ENCODE measurements around the gene ATXN2. TPM values are rescaled to one million over a fixed set of nuclear protein-coding genes. Genes with fewer than 3 reads are reported as not detected.
"Not testable (repeated sequence)": the region's sequence is repeated elsewhere in the genome, so short reads cannot be mapped to it uniquely, and the experiment has no call there.

Gene ATXN2, protein sequence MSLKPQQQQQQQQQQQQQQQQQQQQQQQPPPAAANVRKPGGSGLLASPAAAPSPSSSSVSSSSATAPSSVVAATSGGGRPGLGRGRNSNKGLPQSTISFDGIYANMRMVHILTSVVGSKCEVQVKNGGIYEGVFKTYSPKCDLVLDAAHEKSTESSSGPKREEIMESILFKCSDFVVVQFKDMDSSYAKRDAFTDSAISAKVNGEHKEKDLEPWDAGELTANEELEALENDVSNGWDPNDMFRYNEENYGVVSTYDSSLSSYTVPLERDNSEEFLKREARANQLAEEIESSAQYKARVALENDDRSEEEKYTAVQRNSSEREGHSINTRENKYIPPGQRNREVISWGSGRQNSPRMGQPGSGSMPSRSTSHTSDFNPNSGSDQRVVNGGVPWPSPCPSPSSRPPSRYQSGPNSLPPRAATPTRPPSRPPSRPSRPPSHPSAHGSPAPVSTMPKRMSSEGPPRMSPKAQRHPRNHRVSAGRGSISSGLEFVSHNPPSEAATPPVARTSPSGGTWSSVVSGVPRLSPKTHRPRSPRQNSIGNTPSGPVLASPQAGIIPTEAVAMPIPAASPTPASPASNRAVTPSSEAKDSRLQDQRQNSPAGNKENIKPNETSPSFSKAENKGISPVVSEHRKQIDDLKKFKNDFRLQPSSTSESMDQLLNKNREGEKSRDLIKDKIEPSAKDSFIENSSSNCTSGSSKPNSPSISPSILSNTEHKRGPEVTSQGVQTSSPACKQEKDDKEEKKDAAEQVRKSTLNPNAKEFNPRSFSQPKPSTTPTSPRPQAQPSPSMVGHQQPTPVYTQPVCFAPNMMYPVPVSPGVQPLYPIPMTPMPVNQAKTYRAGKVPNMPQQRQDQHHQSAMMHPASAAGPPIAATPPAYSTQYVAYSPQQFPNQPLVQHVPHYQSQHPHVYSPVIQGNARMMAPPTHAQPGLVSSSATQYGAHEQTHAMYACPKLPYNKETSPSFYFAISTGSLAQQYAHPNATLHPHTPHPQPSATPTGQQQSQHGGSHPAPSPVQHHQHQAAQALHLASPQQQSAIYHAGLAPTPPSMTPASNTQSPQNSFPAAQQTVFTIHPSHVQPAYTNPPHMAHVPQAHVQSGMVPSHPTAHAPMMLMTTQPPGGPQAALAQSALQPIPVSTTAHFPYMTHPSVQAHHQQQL
- 14.5 and 29.9 TPM in 2 replicates for total RNA-seq (2014; rRNA removed; shearing (Covaris generic))

DNA sequence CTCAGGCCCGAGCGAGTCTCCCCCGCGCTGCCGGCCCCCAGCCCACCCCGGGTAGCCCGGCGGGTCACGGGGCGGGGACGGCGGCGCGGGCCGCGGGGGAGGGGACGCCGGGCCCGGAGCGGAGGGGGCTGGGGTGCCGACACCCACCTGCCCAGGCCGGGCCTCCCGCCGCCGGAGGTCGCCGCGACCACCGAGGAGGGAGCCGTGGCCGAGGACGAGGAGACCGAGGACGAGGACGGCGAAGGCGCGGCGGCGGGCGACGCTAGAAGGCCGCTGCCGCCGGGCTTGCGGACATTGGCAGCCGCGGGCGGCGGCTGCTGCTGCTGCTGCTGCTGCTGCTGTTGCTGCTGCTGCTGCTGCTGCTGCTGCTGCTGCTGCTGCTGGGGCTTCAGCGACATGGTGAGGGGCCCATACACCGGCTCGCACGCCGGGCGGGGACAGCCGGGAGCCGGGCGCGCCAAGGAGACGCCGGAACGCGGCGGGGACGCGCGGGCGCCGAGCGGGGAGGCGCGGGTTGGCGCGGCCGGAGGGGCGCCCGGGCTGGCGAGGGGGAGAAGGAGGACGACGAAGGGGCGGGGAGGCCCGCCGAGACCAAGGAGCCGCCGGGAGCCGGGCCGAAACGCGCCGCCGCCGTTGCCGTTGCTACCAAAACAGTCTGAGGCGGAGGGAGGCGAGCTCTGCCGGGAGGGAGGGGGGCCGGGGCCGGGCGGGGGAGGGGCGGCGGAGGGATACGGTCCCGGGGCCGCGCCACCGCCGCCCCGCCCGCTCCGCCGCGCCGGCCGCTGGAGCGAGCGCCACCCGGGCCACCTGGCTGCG, at the start of gene ATXN2:
TSS of gene ATXN2 (minus strand) at position 679 of the 816 bp plus-strand sequence. CDS start at position 398, 281 bp downstream.
- peak; percentile 54 for DNase-seq (ENCODE audit: low spot score)

DNA sequence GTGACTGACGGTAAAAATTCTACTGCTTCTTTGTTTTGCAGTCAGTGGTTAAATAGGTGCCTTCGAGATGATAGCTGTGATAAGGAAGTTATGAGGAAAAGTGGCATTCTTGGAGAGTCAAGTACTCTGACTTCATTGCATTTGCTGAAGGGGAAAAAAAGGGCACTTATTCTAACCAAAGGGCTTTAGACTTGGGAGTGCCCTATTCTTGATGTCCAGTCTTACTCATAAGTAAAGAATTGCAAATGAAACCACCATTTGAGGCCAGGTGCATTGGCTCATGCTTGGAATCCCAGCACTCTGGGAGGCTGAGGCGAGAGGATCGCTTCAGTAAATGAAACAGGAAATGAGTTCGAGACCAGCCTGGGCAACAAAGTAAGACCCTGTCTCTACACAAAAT, 46.3 kb upstream of the ATXN2 start:
- peak; percentile 8 for DNase-seq (ENCODE audit: low spot score)

DNA sequence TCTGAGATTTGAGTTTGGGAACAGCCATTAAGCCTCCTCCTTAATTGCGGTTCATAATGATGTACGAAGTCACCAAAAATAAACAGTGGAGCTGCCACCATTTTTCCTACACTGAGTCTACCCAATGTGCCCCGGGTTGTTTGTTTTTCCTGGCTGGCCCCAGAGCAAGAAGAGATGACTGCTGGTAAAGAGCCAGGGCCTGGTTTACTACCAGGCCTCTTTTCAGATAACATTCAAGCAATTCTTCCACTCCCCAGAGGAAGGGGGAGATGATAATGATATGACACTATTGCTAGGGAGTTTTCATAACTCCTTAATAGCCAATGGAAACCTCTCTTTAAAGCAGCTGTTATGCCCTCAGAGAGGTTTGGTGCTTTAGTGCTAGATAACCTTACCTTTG, 44.3 kb upstream of the ATXN2 start:
- no peak for DNase-seq (ENCODE audit: low spot score)

DNA sequence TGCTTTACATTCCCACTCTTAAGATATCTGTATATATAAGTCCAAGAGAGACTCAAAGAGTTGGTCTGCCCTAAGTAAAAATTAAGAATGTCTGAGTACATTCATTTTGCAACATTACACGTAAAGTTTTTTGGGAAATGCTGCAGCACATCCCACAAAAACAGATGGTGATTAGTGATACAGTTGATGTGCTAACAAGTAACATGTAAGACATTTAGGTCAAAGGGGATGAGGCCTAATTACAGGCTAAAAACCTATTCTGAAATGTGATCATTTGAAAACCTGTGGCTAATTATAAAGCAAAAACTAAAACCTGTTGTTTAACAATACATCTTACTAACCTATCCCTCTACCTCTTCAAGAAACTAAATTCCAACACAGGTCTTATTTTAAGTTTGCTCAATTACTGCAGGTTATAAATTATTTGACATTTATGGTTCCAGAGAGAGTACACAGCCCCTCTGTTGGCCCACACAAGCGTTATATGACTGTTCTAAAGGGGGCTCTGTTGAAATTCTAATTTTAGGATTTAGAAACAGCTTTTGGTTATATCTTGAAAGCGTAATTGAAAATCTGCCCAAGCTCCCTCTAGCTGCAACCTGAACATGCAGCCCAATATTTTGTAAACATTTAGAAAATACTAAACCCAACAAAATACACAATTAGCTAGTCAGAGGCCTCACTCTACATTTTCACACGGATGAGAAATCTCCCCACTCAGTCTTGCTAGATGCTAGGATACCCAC, 43.7 kb upstream of the ATXN2 start:
- DNase-seq (ENCODE audit: low spot score): no peak

DNA sequence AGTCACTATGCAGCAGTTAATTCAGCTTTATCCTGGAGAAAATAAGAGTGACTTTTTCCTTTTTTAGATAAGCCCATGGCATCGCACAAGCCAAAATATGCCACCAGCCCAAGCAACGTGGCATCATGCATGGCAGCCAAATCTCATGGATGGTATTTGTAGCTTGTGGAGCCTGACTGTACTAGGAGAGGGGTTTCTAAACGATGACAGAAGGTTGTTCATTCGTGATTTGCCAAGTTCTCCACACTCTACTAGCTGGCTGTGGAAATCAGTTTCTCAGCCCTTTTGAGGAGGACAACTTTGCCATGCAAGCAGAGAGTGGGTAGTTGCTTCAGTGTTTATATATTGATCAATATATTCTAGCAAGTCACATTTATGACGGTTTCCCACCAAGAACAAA, 41.4 kb upstream of the ATXN2 start:
- no peak for DNase-seq (ENCODE audit: low spot score)

DNA sequence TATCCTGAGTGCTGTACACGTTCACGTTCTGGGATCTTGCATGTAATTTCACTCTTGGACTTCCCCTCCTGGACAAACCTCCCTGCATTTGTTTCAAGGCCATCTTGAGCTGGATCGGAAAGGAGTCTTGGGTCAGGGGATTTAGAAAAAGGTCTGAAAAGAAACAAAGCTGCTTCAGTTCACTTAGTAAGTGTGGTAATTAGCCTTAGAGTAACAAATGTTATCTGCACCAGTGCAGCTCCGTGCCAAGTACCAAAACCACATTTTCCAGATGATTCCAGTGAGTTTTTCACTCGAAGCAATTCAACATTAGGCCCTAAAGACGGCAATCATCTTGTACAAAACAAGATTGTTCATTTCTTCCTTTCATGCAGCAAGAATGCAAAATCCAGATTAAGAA, 39.4 kb upstream of the ATXN2 start:
- no peak for DNase-seq (ENCODE audit: low spot score)

DNA sequence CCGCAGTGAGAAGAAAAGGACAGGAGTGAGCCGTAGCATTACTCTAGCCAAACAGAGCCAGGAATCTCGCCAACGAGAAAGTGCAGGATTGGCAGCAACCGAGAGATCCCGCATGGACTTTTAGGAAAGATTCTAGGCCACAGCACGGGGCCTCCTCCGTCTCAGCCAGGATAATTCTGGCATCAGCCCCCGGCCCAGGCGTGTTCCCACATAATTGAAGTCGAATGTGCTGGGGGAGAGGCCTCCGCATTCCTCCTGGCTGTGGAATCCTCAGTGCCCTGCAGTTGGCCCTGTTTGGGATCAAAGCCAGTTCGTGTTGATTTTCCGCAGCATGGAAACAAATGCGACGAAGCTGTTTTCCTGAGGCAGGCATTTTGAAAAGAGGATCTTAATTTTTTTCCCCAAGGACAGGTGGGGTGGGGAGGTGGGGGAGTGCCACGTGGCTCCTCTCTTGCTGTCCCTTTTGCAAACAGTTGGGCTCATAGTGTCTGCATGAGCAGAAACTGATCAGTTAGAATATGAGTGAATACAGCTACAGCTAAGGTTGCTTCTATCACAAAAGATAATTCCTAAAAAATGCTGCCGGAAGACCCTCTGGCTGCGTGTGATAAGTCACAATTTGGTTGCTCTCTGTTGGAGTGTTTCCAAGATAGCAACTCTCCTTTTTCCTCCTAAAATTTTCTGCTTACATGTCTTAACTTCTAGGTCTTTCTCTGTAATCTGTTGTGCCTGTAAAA, 37.3 kb upstream of the ATXN2 start:
- DNase-seq (ENCODE audit: low spot score): no peak

DNA sequence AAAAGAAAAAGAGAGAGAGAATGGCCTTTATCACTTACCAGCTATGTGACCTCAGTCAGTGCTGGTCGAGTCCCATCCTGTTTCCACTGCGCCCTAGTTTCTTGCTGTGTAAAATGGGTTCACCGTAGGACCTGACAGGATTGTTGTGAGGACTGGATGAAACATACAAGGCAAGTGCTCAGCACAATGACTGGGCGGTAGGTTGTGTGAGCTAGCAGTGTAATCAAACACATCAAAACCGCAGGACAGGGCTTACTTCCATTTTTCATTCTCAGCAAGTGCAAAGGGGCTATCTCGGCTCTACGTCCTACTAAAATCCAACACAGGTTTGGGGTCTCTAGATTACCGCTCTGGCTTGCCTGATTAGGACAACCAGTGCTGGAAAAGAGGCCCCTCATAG, 36.4 kb upstream of the ATXN2 start:
- DNase-seq (ENCODE audit: low spot score): no peak

DNA sequence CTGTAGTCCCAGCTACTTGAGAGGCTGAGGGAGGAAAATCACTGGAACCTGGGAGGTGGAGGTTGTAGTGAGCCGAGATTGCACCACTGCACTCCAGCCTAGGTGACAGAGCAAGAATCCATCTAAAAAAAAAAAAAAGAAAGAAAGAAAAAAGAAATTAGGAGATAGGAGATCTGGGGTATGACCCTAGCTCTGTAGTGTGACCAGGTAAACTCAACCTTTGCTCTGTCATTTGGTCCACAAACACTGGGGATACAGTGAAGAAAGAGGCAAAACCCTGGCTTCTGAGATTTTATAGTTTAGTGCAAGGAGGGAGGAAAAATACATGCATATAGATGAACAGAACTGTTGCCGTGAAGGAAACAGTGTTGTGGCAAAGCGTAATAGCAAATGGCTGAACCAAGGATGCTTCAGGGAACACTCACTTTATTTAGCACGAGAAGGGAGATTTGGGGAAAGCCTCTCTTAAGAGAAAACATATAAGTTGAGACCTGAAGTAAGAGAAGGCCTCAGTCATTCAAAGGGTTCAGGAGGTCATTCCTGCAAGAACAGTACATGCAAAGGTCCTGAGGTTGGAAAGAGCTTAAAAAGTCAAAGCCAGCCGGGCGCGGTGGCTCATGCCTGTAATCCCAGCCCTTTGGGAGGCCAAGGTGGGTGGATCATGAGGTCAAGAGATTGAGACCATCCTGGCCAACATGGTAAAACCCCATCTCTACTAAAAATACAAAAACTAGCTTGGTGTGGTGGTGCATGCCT, 29.6 kb upstream of the ATXN2 start:
- DNase-seq (ENCODE audit: low spot score): no peak

DNA sequence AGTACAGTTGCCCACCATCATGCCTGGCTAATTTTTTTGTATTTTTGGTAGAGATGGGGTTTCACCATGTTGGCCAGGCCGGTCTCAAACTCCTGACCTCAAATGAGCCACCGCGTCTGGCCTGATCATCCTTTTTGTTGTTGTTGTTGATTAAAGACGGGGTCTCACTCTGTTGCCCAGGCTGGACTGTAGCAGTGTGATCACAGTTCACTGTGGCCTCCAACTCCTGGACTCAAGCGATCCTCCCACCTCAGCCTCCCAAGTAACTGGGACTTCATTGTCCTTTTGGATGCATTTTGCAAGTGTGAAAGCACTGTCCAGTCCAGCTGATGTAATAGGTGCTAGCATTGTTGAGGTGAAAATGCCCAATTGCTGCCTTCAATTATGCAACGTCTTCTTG, 27.1 kb upstream of the ATXN2 start:
- no peak for DNase-seq (ENCODE audit: low spot score)

DNA sequence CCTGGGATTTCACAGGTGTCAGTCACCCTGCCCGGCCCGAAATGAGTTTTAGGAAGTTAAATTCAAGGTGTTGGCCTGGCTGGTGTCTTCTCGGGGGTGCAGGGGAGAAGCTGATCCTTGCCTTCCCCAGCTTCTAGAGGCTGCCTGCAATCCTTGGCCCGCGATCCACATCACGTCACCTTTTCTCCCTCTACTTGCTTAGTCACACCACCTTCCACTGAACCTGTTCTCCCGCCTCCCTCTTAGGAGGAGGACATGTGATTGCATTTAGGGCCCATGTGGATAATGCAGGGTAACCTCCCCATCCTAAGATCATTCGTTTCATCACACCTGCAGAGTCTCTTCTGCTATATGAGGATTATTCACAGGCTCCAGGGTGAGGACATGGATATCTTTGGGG, 25.4 kb upstream of the ATXN2 start:
- peak; percentile 50 for DNase-seq (ENCODE audit: low spot score)

DNA sequence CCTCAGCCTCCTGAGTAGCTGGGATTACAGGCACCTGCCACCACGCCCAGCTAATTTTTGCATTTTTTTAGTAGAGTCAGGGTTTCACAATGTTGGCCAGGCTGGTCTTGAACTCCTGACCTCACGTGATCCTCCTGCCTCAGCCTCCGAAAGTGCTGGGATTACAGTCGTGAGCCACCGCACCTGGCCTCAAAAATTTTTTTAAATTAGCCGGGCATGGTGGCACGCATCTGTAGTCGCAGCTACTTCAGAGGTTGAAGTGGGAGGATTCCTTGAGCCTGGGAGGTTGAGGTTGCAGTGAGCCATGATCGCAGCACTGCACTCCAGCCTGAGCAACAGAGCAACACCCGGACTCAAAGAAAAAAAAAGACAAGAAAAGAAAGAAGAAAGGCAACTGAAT, 18.7 kb upstream of the ATXN2 start:
- not testable (repeated sequence) for DNase-seq (ENCODE audit: low spot score)

DNA sequence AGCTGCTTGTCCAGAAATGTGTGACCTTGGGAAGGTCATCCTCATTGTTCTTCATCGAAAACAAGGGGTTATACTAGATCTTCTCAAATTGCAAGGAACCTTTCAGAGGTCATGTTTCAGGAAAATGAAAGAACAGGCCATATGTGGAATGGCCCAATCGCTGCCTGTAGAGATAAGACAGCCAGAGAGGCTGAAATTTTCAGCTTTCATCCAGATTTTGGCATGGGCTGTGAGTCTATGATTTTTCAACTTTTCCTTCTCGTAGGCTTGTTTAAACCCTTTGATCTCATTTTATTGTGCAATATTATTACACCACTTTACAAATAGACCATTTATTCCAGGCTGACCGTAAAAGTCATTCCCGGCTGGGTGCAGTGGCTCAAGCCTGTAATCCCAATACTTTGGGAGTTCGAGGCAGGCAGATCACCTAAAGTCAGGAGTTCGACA, 17.1 kb upstream of the ATXN2 start:
- no peak for DNase-seq (ENCODE audit: low spot score)

DNA sequence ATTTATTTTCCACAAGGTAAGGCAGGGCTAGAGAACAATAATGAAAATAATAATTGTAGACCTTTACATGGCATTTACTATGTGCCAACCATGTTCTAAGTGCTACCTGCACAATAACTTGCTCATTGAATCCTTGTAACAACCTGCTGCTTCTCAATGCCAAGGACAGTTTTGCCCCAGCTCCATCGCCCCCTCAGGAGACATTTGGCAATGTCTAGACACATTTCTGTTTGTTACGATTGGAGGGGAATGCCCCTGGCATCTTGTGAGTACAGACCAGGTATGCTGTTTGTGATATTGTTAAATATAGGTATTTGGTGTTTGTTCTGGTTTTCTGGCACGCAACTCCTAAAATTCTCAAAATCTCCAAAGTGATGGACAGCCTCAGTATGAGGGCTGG, 8.1 kb upstream of the ATXN2 start:
- no peak for DNase-seq (ENCODE audit: low spot score)

DNA sequence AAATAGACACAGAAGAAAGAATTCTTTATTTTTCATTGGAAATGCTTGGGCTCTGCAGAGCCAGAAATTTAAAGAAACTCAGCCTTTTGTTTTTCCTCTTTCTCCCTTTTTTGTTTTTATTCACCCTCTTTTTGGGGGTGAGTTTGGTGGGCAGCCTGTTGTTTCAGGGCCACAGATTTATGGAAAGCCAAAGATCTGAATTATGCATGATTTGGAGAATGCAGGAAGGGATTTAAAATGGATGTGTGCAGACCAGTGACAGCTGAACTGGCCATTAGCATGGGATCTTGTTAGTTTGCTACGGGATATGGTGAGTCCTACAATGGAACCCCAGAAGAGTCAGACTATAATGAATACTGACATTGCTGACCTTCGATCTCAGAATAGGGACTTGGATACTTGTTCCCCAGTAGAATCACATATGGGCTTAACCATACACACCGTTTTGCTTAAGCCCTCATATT, 7.7 kb upstream of the ATXN2 start:
- no peak for DNase-seq (ENCODE audit: low spot score)

DNA sequence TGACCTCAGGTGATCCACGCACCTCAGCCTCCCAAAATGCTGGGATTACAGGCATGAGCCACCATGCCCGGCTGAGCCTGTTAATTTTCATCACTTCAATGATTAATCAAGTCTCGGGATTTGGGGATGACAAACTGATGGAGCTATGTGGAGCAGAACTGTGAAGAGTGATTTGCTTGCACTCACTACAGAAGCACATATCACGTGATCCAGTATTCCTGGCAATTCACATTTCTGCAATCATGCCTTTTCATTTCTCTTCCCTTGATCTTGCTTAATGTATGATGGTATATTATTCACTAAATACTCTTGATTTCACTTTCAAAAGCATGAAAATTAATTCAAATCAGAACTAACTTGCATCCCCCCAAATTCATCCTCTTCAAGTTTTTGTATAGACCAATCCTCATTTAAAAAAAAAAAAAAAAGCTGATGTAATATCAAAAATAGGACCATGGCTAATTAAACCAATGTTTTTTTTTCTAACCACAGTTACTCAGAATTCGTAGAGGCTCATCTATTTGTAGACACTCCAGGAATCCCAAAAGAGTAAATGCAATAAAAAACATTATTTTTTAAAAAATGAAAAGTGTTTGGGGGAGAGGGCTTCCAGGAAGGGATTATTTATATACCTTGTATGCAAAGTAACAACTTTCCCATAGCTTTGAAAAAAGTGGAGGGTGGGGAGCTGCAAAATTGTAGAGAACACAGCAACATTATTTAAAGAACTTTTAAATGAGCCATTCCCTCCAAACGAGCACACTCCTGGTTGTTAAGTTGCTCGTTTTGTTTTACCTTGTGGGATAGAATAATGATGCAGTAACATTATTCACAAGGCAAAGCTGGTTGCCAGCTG, 7.0 kb upstream of the ATXN2 start:
- DNase-seq (ENCODE audit: low spot score): no peak

DNA sequence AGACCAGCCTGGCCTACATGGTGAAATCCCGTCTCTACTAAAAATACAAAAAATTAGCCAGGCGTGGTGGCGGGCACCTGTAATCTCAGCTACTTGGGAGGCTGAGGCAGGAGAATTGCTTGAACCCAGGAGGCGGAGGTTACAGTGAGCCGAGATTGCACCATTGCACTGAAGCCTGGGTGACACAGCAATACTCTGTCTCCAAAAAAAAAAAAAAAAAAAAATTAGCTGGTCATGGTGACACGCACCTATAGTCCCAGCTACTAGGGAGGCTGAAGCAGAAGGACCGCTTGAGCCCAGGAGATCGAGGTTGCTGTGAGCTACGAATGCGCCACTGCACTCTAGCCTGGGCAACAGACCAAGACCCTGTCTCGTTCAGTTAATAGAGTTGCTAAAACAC, 3.7 kb upstream of the ATXN2 start:
- not testable (repeated sequence) for DNase-seq (ENCODE audit: low spot score)

DNA sequence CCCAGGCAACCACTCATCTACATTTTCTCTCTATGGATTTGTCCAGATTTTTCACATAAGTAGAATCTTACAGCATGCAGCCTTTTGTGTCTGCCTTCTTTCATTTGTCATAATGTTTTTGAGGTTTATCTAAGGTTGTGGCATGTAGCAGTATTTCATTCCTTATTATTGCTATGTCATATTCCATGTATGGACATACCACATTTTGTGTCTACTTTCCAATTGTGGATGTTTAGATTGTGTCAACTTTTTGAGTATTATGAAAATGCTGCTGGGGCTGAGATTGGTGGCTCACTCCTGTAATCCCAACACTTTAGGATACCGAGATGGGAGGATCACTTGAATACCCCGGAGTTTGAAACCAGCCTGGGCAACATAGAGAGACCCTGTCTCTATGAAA, 3.2 kb upstream of the ATXN2 start:
- DNase-seq (ENCODE audit: low spot score): no peak
